ENCODE measurements around the gene BEST3.
"Not testable (repeated sequence)": the region's sequence is repeated elsewhere in the genome, so short reads cannot be mapped to it uniquely, and the experiment has no call there.

Gene BEST3

GRCh38 chr12:69645031-69645430 lies 54.1 kb downstream of the BEST3 start:
- DNase-seq = no peak

- no peak for DNase-seq
Observed at GRCh38 chr12:69644511-69644910, 54.6 kb downstream of the BEST3 start.

DNA sequence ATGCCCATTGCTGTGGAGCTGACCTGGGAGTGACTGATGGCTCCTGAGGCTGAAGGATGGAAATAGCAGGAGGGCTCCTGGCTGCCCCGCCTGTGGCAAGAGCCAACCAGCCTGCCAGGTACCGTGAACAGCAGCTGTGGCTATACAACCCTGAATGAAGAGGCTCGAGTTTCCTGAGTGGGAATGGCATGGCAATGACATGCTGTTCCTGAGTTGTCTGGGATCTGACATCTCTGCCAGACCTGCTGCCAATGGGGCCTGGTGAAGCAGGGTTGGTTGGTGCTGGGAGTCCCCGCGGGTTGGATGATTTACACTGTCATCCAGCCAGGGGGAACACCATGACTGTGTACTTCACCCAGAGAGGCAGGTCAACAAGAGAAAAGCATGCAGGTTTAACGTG lies 56.6 kb downstream of the BEST3 start:
- no peak for DNase-seq

- DNase-seq = no peak
Observed at GRCh38 chr12:69641546-69641945, 57.6 kb downstream of the BEST3 start.

DNA sequence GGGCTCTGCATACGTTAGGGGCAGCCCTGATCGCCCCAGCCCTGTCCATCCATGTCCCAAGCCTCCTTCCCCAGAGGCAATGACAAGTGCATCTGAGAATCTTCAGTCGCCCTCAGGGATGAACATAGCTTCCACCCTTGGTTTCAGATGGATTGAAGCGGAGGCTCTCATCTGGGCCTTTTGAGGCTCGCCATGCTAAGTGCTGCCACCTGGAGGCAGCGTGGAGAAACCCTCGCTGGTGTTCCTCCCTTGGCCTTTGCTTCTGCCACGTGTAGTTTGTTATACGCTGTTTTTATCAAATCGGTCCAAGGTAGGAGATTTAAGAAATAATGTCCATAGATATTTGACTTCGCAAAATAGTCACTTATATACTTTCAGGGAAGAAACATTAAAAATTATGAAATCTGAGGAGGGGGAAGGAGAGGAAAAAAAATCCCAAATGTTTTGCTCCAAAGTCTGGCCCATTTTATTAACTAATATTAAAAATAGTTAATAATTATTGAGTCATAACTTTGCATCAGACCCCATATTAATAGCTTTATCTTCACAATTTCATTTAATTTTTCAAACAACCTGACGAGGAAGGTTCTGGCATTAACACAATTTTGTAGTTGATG lies 59.6 kb downstream of the BEST3 start:
- peak; percentile 73 to 86 (median 82) for DNase-seq

- no peak for DNase-seq
Observed at GRCh38 chr12:69633061-69633460, 66.0 kb downstream of the BEST3 start.

DNA sequence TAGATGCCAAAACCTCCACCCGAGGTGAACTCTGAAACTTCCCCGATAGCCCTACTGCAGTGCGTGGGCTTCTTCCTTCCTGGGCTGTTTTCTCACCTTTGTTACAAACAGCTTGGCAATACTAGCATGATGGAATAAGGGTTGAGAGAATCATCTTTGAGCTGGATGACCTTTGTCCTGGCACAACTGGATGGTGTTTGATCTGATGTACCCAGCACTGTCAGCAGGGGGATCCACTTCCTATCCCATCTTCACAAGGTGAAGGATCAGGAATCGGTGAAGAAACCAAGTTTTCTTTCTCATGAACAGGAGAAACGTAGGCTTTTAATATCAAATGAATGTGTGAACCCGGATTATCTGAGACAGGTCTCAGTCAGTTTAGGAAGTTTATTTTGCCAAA lies 68.9 kb downstream of the BEST3 start:
- DNase-seq = no peak

GRCh38 chr12:69627501-69627900 lies 71.6 kb downstream of the BEST3 start:
- no peak for DNase-seq

DNA sequence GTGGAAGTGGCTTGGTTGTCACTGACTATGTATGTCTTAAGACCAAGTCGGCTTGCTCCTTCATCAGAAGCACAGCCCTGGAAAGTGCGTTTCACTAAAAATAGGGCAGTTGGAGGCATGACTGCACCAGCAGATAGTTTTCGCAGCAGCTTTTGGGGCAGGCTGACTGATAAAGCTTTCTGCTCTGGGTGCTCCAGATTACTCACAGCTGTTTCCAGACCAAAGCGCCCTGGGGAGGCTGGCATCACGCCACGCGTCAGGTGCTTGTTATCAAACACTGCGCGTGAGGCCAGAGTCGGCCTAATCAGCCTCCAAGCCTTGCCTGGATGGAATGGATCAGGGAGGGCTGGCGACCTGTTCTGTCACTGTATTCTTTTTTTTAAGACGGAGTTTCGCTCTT lies 75.1 kb downstream of the BEST3 start:
- no peak for DNase-seq

DNA sequence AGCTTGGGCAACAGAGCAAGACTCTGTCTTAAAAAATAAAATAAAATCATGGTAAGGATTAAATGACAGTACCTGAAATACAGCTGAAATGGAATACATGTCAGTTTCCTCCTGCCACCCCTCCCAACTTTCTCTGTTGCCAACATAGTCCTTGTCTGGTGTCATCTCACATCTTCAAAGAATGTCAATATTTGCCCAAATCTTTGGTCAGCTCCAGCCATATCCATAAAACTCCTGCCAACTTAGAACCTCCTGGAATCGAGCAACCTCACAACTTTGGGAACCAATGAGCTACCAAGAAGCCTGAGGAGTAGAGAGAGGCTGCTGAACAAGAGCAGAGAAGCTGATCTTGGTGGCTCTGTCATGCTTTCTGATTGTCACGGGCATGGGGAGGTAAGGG lies 77.6 kb downstream of the BEST3 start:
- no peak for DNase-seq

GRCh38 chr12:69620921-69621320 lies 78.2 kb downstream of the BEST3 start:
- DNase-seq = no peak

DNA sequence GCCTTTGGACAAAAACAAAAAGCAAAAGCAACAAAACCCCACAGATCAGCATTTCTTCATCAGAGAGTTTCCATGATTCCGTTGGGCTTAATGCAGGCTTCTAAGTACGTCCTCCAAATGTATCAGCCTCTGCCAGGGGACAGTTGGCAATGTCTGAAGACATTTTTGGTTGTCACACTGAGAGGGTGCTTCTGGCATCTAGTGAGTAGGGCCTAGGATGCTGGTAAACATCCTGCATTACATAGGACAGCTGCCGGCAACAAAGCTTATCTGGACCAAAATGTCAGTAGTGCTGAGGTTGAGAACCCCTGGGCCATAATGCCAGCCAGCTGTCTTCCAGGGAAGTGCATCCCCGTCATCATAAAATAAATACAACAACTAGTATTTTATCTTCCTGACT lies 79.0 kb downstream of the BEST3 start:
- no peak for DNase-seq

DNA sequence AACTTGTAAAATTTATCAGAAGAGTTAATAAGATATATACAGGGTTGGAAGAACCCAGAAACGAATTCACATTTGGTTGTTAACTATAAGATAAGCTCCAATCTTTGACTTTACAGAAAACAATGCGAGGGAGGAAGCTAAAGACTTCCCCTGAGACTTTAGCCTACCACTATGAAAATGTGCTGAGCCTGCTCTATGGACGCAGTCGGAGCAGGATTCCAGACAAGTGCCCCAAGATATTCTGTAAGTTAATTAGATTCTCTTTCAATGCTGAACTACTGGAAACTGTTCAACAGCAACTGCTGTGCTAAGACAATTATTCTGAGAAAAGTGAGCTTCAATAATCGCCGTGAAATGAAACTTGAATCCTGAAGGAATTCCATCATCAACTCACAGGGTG lies 80.1 kb downstream of the BEST3 start:
- no peak for DNase-seq

GRCh38 chr12:69616025-69616424 lies 83.1 kb downstream of the BEST3 start:
- peak in 2 of 4 experiments; percentile 9 to 19 for DNase-seq

- DNase-seq = no peak
Observed at GRCh38 chr12:69613351-69613750, 85.8 kb downstream of the BEST3 start.

GRCh38 chr12:69610729-69611128 lies 88.4 kb downstream of the BEST3 start, which contains the start of gene LRRC10:
LRRC10 (minus strand) TSS chr12:69610907; CDS start chr12:69610838, 69 bp downstream.
- DNase-seq = no peak

DNA sequence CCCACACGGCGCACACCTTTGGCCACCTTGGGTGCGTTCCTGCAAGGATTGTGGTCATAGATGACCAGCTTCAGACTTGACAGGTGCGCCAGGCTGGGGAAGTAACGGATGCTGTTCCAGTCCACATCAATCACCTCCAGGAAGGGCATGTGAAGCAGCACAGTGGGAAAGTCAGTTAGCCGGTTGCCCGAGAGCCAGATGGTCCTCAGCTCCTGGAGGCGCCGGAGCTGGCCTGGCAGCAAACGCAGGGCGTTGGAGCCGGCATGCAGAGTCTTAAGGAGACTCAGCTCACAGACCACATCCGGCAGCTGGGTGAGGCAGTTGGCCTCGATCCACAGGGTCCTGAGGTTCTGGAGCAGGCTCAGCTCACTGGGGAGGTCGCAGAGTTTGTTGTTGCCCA lies 89.0 kb downstream of the BEST3 start:
- no peak for DNase-seq

GRCh38 chr12:69608114-69608513 lies 91.0 kb downstream of the BEST3 start:
- peak in 1 of 4 experiments; percentile 13 for DNase-seq

DNA sequence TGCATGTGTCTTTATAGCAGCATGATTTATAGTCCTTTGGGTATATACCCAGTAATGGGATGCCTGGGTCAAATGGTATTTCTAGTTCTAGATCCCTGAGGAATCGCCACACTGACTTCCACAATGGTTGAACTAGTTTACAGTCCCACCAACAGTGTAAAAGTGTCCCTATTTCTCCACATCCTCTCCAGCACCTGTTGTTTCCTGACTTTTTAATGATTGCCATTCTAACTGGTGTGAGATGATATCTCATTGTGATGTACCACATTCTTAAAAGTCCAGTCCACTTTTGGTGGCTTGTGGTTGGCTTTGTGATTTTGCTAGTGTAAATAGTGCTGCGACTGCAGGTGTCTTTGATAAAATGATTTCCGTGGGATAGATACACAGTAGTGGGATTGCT lies 94.8 kb downstream of the BEST3 start:
- DNase-seq = not testable (repeated sequence)
